Fibroblast of mammary gland (primary cell): ENCODE results near the gene LAMTOR5.
"Not testable (repeated sequence)": the region's sequence is repeated elsewhere in the genome, so short reads cannot be mapped to it uniquely, and the experiment has no call there.

Source experiments
- DNase-seq: peaks from one replicate; pipeline ENCODE4 v3.0.0-alpha.2; 2010; ENCODE audit warnings: low read depth
- H3K4me3 ChIP-seq: 2 replicates; pipeline ENCODE4 v1.5.1; 2011; ENCODE audit warnings: low read depth, mild to moderate bottlenecking, low read length, moderate library complexity; ENCODE audit not compliant: control insufficient read depth
- CTCF ChIP-seq: conservative IDR thresholded peaks from 2 replicates; pipeline ENCODE4 v1.5.1; 2011; ENCODE audit warnings: low read depth, low read length, inconsistent platforms; ENCODE audit not compliant: control insufficient read depth, insufficient read depth

Gene LAMTOR5

GRCh38 chr1:110438893-110439292, 31.4 kb upstream of the LAMTOR5 start:
- TF ChIP-seq CTCF = no peak
- no peak for DNase-seq

GRCh38 chr1:110437645-110438299, 30.3 kb upstream of the LAMTOR5 start:
- not testable (repeated sequence) for DNase-seq, H3K4me3 ChIP-seq

More at GRCh38 chr1:110438893-110439292, 31.4 kb upstream of the LAMTOR5 start:
- H3K4me3 ChIP-seq = no peak overlapping the region

- DNase-seq = no peak
- H3K4me3 ChIP-seq = no peak overlapping the region
- no peak for TF ChIP-seq CTCF
Observed at GRCh38 chr1:110436635-110437034, 29.1 kb upstream of the LAMTOR5 start.

- no peak for DNase-seq
- no peak overlapping the region for H3K4me3 ChIP-seq
- no peak for TF ChIP-seq CTCF
Observed at GRCh38 chr1:110434946-110435345, 27.5 kb upstream of the LAMTOR5 start.

GRCh38 chr1:110433803-110434202, 26.3 kb upstream of the LAMTOR5 start:
- TF ChIP-seq CTCF = no peak
- DNase-seq = peak; percentile 29
- H3K4me3 ChIP-seq = no peak overlapping the region

GRCh38 chr1:110433213-110433612, 25.7 kb upstream of the LAMTOR5 start:
- DNase-seq = no peak
- no peak for TF ChIP-seq CTCF
- H3K4me3 ChIP-seq = no peak overlapping the region

- no peak overlapping the region for H3K4me3 ChIP-seq
- no peak for DNase-seq
- no peak for TF ChIP-seq CTCF
Observed at GRCh38 chr1:110430901-110431300, 23.4 kb upstream of the LAMTOR5 start.
